ENCODE results near the gene RAP1GAP2. TPM values are rescaled to one million over a fixed set of nuclear protein-coding genes. Genes with fewer than 3 reads are reported as not detected.

The RAP1GAP2 gene
- total RNA-seq, 1 donor from 2014 or later = 3.8 TPM

DNA sequence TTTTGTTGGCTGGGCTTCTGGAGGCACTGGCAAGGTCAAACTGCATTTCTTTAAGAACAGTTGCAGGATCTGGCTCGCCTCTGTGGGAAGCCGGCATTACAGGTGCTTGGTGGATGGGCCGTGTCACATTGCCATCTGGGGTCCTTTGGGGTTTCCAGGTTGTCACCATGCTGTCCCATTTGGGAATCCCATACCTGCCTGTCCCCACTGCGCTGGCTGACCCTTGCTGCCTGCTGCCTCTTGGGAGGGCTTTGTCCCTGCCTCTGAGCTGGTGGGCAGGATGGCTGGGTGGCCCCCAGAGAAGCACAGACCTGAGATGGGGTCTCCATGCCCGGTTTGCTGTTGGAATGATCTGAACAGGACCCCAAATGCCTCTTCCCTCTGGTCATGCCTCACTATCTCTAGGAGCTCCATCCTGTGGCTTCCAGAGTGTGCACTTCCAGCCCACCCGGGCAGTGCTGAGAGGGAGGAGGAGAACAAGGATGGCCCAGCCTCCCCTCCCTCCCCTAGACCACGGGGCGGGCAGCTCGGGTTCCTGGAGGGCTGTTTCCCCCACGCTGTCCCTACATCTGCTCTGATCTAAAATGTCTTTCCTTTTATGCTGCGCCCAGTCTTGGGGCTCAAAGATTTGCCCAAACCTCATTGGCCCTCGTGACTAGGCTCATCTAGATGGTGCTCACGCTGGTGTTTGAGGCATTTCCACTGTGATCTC, 239.2 kb downstream of the RAP1GAP2 start:
- no peak overlapping the region for H3K27ac Mint-ChIP-seq
- H3K27me3 ChIP-seq = no peaks in the 10 kb centered on the region
- DNase-seq (ENCODE audit: low spot score) = no peak
- no peak overlapping the region for H2AFZ ChIP-seq (replicated peaks)
- H3K9me3 Mint-ChIP-seq = no peaks in the 10 kb centered on the region
- no peak overlapping the region for H3K9ac ChIP-seq
- H3K27ac ChIP-seq = no peak overlapping the region
- no peaks in the 10 kb centered on the region for H3K36me3 ChIP-seq
- no peaks in the 10 kb centered on the region for H3K79me2 ChIP-seq (ENCODE audit: low read depth)
- H3K9me3 ChIP-seq (ENCODE audit: low read depth) = no peaks in the 10 kb centered on the region
- H3K4me2 ChIP-seq = no peak overlapping the region
- no peak for TF ChIP-seq EZH2phosphoT487 (IDR thresholded peaks at IDR 0.05)
- TF ChIP-seq EZH2 (IDR thresholded peaks at IDR 0.05) = no peak
- TF ChIP-seq, protein P1, sequence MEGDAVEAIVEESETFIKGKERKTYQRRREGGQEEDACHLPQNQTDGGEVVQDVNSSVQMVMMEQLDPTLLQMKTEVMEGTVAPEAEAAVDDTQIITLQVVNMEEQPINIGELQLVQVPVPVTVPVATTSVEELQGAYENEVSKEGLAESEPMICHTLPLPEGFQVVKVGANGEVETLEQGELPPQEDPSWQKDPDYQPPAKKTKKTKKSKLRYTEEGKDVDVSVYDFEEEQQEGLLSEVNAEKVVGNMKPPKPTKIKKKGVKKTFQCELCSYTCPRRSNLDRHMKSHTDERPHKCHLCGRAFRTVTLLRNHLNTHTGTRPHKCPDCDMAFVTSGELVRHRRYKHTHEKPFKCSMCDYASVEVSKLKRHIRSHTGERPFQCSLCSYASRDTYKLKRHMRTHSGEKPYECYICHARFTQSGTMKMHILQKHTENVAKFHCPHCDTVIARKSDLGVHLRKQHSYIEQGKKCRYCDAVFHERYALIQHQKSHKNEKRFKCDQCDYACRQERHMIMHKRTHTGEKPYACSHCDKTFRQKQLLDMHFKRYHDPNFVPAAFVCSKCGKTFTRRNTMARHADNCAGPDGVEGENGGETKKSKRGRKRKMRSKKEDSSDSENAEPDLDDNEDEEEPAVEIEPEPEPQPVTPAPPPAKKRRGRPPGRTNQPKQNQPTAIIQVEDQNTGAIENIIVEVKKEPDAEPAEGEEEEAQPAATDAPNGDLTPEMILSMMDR (IDR thresholded peaks at IDR 0.05) = no peak
- H4K20me1 ChIP-seq (ENCODE audit: low read depth) = no peaks in the 10 kb centered on the region
- no peaks in the 10 kb centered on the region for H3F3A ChIP-seq (ENCODE audit: low read depth)
- no peaks in the 10 kb centered on the region for H3K36me3 Mint-ChIP-seq
- H3K4me1 Mint-ChIP-seq = no peaks in the 10 kb centered on the region
- H3K4me3 Mint-ChIP-seq = no peak overlapping the region
- H3K4me1 ChIP-seq = no peaks in the 10 kb centered on the region
- H3K4me3 ChIP-seq = no peak overlapping the region
- peaks cover 7% of the 10 kb centered on the region for H3K27me3 Mint-ChIP-seq (ENCODE audit: insufficient read depth, low read depth)

DNA sequence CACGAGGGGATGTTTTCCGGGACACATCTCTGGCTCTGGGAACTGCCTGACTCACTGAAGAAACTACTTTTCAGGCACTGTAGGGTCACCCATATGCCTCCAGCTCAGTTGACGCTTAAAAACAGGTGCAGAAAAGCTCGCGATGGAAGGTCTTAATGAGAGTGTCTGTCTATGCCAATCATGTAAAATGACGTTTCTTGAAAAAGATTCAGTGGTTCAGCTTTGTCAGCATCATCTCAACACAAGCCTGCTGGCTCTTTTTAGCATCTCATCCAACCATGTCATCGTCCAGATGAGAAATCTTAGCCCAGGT, 239.7 kb downstream of the RAP1GAP2 start:
- Histone ChIP-seq H3K79me2 (ENCODE audit: low read depth) (no peaks in the 10 kb centered on the region), H4K20me1 (ENCODE audit: low read depth) (no peaks in the 10 kb centered on the region), H3K36me3 (no peaks in the 10 kb centered on the region), H3K9me3 (ENCODE audit: low read depth) (no peaks in the 10 kb centered on the region), H3K4me2 (no peak overlapping the region), H3K4me3 (no peak overlapping the region), H2AFZ (replicated peaks) (no peak overlapping the region), H3K27me3 (no peaks in the 10 kb centered on the region), H3K27ac (no peak overlapping the region), H3F3A (ENCODE audit: low read depth) (no peaks in the 10 kb centered on the region), H3K4me1 (no peaks in the 10 kb centered on the region), H3K9ac (no peak overlapping the region)
- TF ChIP-seq EZH2 (IDR thresholded peaks at IDR 0.05) (no peak), EZH2phosphoT487 (IDR thresholded peaks at IDR 0.05) (no peak)
- TF ChIP-seq, protein P1 (IDR thresholded peaks at IDR 0.05) = no peak
- Mint-ChIP-seq H3K36me3 (no peaks in the 10 kb centered on the region), H3K9me3 (no peaks in the 10 kb centered on the region), H3K4me3 (no peak overlapping the region), H3K27me3 (ENCODE audit: insufficient read depth, low read depth) (peaks cover 7% of the 10 kb centered on the region), H3K4me1 (no peaks in the 10 kb centered on the region), H3K27ac (no peak overlapping the region)
- no peak for DNase-seq (ENCODE audit: low spot score)

- H3K27ac Mint-ChIP-seq = no peak overlapping the region
- Histone ChIP-seq H3K4me3 (no peak overlapping the region), H3K4me1 (no peaks in the 10 kb centered on the region), H2AFZ (replicated peaks) (no peak overlapping the region), H4K20me1 (ENCODE audit: low read depth) (no peaks in the 10 kb centered on the region), H3K4me2 (no peak overlapping the region), H3K9me3 (ENCODE audit: low read depth) (no peaks in the 10 kb centered on the region), H3K36me3 (no peaks in the 10 kb centered on the region), H3K79me2 (ENCODE audit: low read depth) (no peaks in the 10 kb centered on the region), H3K27me3 (no peaks in the 10 kb centered on the region), H3F3A (ENCODE audit: low read depth) (no peaks in the 10 kb centered on the region), H3K9ac (no peak overlapping the region), H3K27ac (no peak overlapping the region)
- peaks cover 7% of the 10 kb centered on the region for H3K27me3 Mint-ChIP-seq (ENCODE audit: insufficient read depth, low read depth)
- no peaks in the 10 kb centered on the region for H3K9me3 Mint-ChIP-seq
- no peak for DNase-seq (ENCODE audit: low spot score)
- H3K4me1 Mint-ChIP-seq = no peaks in the 10 kb centered on the region
- TF ChIP-seq, protein P1 (IDR thresholded peaks at IDR 0.05) = no peak
- TF ChIP-seq EZH2phosphoT487 (IDR thresholded peaks at IDR 0.05) = no peak
- TF ChIP-seq EZH2 (IDR thresholded peaks at IDR 0.05) = no peak
- no peak overlapping the region for H3K4me3 Mint-ChIP-seq
- no peaks in the 10 kb centered on the region for H3K36me3 Mint-ChIP-seq
Observed at GRCh38 chr17:3036800-3037199, 240.6 kb downstream of the RAP1GAP2 start.

All from neural progenitor cell (in vitro differentiated cells).